T-helper 2 cell (primary cell): ENCODE measurements around the gene SLC9C1.

ENCODE experiments used
- DNase-seq, 5 experiments: peaks; one replicate each; pipeline versions ENCODE4 v3.0.0 to v3.0.0-alpha.2; 2012 to 2022

Gene SLC9C1

GRCh38 chr3:112109322-112109721, 184.7 kb downstream of the SLC9C1 start:
- no peak for DNase-seq

- no peak for DNase-seq
These were observed 189.2 kb downstream of the SLC9C1 start for GRCh38 chr3:112104774-112105173.

GRCh38 chr3:112101916-112102315, 192.1 kb downstream of the SLC9C1 start:
- DNase-seq, result no peak

GRCh38 chr3:112097378-112097777, 196.6 kb downstream of the SLC9C1 start:
- no peak for DNase-seq

- DNase-seq, result no peak
These were observed 197.8 kb downstream of the SLC9C1 start for GRCh38 chr3:112096176-112096575.

GRCh38 chr3:112095731-112096130, 198.3 kb downstream of the SLC9C1 start:
- DNase-seq, result no peak

GRCh38 chr3:112093180-112093522, 200.9 kb downstream of the SLC9C1 start:
- no peak for DNase-seq

GRCh38 chr3:112092496-112093179, 201.4 kb downstream of the SLC9C1 start:
- no peak for DNase-seq

GRCh38 chr3:112090887-112091586, 203.0 kb downstream of the SLC9C1 start:
- no peak for DNase-seq
